Gastrocnemius medialis (tissue), 4 donors: ENCODE measurements around the gene PTPRN2. TPM values are rescaled to one million over a fixed set of nuclear protein-coding genes. Genes with fewer than 3 reads are reported as not detected.

Experiments
- ATAC-seq, 2 donors: fragments of 150-250 bp; one replicate each; pipeline ENCODE4 v1.9.1; 2016
- DNase-seq, 2 donors: peaks; one replicate each; pipeline ENCODE4 v3.0.0-alpha.2; 2019
- H3K27ac ChIP-seq, 4 donors: fragments of 200-600 bp; sonication (generic); 1 replicate in 1 of 4; 2 replicates in 3 of 4; pipeline ENCODE4 v1.5.1; 2016 to 2018; ENCODE audit warnings: mild to moderate bottlenecking in 2 of 4, moderate library complexity in 1 of 4
- H3K27me3 ChIP-seq, 3 donors: fragments of 200-600 bp; sonication (generic) in 2 of 3; 1 replicate in 1 of 3; 2 replicates in 2 of 3; pipeline versions ENCODE4 v1.5.1 to v1.6.0; 2016 to 2019; ENCODE audit warnings: mild to moderate bottlenecking in 1 of 3, moderate library complexity in 1 of 3
- H3K36me3 ChIP-seq, 2 donors: fragments of 200-600 bp; sonication (generic) in 1 of 2; one replicate each; pipeline ENCODE4 v1.5.1; 2017 to 2018
- H3K4me1 ChIP-seq, 2 donors: fragments of 200-600 bp; sonication (generic) in 1 of 2; one replicate each; pipeline ENCODE4 v1.5.1; 2016 to 2017; ENCODE audit warnings: mild to moderate bottlenecking in 2 of 2
- H3K4me3 ChIP-seq, 4 donors: fragments of 200-600 bp; sonication (generic) in 3 of 4; 1 replicate in 1 of 4; 2 replicates in 3 of 4; pipeline ENCODE4 v1.5.1; 2016 to 2019; ENCODE audit warnings: mild to moderate bottlenecking in 2 of 4
- H3K9me3 ChIP-seq, 3 donors: fragments of 200-600 bp; sonication (generic) in 2 of 3; 1 replicate in 1 of 3; 2 replicates in 2 of 3; pipeline ENCODE4 v1.5.1; 2016 to 2019
- POLR2A ChIP-seq, 2 donors: fragments of 450-650 bp; IDR thresholded peaks; one replicate each; pipeline ENCODE4 v1.6.1; 2017; ENCODE audit warnings: antibody characterized with exemption in 2 of 2, mild to moderate bottlenecking in 2 of 2, moderate library complexity in 2 of 2
- in situ Hi-C, 4 donors: fragments of 200-750 bp; cut with MboI; loops; one replicate each; pipeline versions ENCODE4 v1.15.0 to v1.8.0; 2017; ENCODE audit warnings: low sequenced_read_pairs in 4 of 4
- intact Hi-C: fragments of 100-400 bp; cut with DNase I; formaldehyde crosslinking; loops from one replicate; pipeline ENCODE4 v1.15.1; 2023; ENCODE audit warnings: low total_unique reads
- total RNA-seq, 4 donors: library from RNA; depleted of rRNA; stranded (reverse); fragments of >200 nt; gene quantifications; one replicate each; pipeline versions ENCODE4 v1.1.0 to v1.2.3, GENCODE V29; 2016
- TF ChIP-seq, protein P1 (sequence below), 5 experiments: fragments of 450-650 bp in 3 of 5; fragments of 200-600 bp in 2 of 5; sonication (generic) in 2 of 5; IDR thresholded peaks in 4 of 5; conservative IDR thresholded peaks in 1 of 5; 1 replicate in 4 of 5; 2 replicates in 1 of 5; pipeline ENCODE4 v1.5.1; 2016 to 2019; ENCODE audit warnings: antibody characterized with exemption in 5 of 5, mild to moderate bottlenecking in 3 of 5, moderate library complexity in 3 of 5

Gene PTPRN2
- total RNA-seq, 4 donors from 2014 or later, result 0.66 to 0.85 (median 0.81) TPM

GRCh38 chr7:158003441-158004122 lies 584.0 kb downstream of the PTPRN2 start:
- no peak for TF ChIP-seq POLR2A (IDR thresholded peaks at IDR 0.05)
- TF ChIP-seq, protein P1, sequence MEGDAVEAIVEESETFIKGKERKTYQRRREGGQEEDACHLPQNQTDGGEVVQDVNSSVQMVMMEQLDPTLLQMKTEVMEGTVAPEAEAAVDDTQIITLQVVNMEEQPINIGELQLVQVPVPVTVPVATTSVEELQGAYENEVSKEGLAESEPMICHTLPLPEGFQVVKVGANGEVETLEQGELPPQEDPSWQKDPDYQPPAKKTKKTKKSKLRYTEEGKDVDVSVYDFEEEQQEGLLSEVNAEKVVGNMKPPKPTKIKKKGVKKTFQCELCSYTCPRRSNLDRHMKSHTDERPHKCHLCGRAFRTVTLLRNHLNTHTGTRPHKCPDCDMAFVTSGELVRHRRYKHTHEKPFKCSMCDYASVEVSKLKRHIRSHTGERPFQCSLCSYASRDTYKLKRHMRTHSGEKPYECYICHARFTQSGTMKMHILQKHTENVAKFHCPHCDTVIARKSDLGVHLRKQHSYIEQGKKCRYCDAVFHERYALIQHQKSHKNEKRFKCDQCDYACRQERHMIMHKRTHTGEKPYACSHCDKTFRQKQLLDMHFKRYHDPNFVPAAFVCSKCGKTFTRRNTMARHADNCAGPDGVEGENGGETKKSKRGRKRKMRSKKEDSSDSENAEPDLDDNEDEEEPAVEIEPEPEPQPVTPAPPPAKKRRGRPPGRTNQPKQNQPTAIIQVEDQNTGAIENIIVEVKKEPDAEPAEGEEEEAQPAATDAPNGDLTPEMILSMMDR (IDR thresholded peaks at IDR 0.05 in 4 of 5, conservative IDR thresholded peaks at IDR 0.05 in 1 of 5), result no peak
- in situ Hi-C loops, result no loop called here
- intact Hi-C loops, result no loop called here
- H3K36me3 ChIP-seq, result no peaks in the 10 kb centered on the region
- DNase-seq (no peak), ATAC-seq (no peak)
- H3K4me3 ChIP-seq, result no peak overlapping the region
- no peak overlapping the region for H3K27ac ChIP-seq
- H3K27me3 ChIP-seq, result peaks cover 0 to 3% (median 0%) of the 10 kb centered on the region in 3 donors
- H3K9me3 ChIP-seq, result no peaks in the 10 kb centered on the region
- H3K4me1 ChIP-seq, result no peaks in the 10 kb centered on the region

DNA sequence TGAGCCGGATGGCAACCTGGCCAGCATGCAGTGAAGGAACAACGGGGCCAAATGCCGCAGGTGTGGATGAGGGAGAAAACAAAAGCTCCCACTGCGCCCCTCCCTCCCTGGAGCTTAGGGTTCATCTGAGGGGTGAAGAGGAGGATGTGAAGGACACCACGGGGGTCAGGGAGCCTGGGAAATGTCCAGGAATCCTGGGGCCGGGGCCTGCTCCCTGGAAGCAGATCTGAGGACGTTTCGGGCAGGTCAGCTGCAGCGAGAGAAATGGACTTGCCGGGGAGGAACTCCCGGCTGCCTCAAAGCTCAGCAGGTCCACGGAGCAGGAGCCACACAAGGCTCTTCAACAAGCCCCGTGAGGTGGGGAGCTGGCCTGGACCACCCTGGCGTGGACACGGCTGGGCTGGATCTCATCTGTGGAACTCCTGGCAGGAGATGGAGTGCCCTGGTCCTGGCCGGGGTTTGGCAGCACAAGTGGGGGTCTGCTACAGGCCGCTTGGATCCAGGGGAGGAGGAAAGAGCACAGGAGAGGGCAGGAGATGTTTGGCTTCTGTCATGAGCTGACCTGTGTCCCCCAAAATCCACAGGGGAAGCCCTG lies 585.0 kb downstream of the PTPRN2 start:
- Histone ChIP-seq H3K36me3 (no peaks in the 10 kb centered on the region), H3K9me3 (no peaks in the 10 kb centered on the region), H3K27me3 (peaks cover 0 to under 1% (median 0%) of the 10 kb centered on the region in 3 donors), H3K4me3 (no peak overlapping the region), H3K27ac (no peak overlapping the region), H3K4me1 (no peaks in the 10 kb centered on the region)
- DNase-seq (no peak), ATAC-seq (no peak)
- intact Hi-C loops (no loop called here), in situ Hi-C loops (no loop called here)
- TF ChIP-seq, protein P1 (IDR thresholded peaks at IDR 0.05 in 4 of 5, conservative IDR thresholded peaks at IDR 0.05 in 1 of 5), result no peak
- TF ChIP-seq POLR2A (IDR thresholded peaks at IDR 0.05), result no peak

DNA sequence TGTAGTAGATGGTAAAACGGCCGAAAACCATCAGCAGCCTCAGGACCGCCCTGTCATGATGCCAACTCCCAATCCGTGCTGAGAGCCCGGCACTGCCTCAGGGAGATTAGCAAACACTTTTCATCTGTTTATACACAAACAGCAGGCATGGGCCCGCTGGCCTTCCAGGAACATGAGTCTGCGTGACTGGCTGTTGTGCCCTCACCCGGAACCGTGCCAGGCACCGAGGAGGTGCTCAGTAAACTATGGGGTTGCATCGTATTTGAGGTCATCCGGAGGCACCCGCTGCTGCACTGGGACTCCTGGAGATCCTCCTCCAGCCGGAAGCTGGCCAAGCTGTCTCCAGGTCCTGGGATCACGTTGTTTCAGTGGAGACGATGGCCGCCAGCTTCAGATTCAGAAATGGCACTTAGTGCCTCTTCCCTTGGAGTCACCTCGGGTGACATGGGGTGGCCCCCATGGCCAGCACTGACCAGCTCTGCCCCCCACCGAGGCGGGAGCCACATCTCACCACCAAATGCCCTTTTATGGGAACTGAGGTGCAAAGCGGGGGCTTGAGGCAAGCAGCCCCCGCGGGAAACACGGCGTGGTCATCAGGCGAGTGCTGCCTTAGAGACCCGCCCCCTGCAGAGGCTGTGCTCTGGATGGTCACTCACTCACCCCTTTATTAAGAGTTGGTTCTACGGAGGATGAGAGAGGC lies 585.9 kb downstream of the PTPRN2 start:
- H3K4me1 ChIP-seq, result no peaks in the 10 kb centered on the region
- H3K27ac ChIP-seq, result no peak overlapping the region
- H3K36me3 ChIP-seq, result no peaks in the 10 kb centered on the region
- TF ChIP-seq POLR2A (IDR thresholded peaks at IDR 0.05), result no peak
- TF ChIP-seq, protein P1 (IDR thresholded peaks at IDR 0.05 in 4 of 5, conservative IDR thresholded peaks at IDR 0.05 in 1 of 5), result no peak
- H3K9me3 ChIP-seq, result no peaks in the 10 kb centered on the region
- no peak for ATAC-seq
- no peak for DNase-seq
- intact Hi-C loops (no loop called here), in situ Hi-C loops (no loop called here)
- H3K27me3 ChIP-seq, result no peaks in the 10 kb centered on the region
- H3K4me3 ChIP-seq, result no peak overlapping the region

DNA sequence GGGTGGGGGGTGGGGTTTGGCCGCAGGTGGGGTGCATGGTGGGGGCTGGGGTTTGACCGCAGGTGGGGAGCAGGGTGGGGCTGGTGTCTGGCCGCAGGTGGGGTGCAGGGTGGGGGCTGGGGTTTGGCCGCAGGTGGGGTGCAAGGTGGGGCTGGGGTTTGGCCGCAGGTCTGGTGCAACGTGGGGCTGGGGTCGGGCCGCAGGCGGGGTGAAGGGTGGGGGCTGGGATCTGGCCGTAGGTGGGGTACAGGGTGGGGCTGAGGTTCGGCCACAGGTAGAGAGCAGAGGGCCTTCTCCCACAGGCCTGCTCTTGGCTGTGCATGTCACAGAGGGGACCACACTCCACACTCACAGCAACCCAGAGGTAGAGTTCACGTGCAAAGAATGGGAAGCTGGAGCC lies 586.6 kb downstream of the PTPRN2 start:
- in situ Hi-C loops (no loop called here), intact Hi-C loops (no loop called here)
- Histone ChIP-seq H3K36me3 (no peaks in the 10 kb centered on the region), H3K27me3 (peaks cover 0 to 1% (median 0%) of the 10 kb centered on the region in 3 donors), H3K9me3 (no peaks in the 10 kb centered on the region), H3K27ac (no peak overlapping the region), H3K4me1 (no peaks in the 10 kb centered on the region), H3K4me3 (no peak overlapping the region)
- TF ChIP-seq, protein P1 (IDR thresholded peaks at IDR 0.05 in 4 of 5, conservative IDR thresholded peaks at IDR 0.05 in 1 of 5), result no peak
- no peak for TF ChIP-seq POLR2A (IDR thresholded peaks at IDR 0.05)
- ATAC-seq (no peak), DNase-seq (no peak)
